HG02571 (cell line): ENCODE results near the gene CCIN.
"Not testable (repeated sequence)": the region's sequence is repeated elsewhere in the genome, so short reads cannot be mapped to it uniquely, and the experiment has no call there.

ENCODE experiments used
- ATAC-seq: cut with Tn5 transposase; IDR thresholded peaks from one replicate; pipeline ENCODE4 v1.9.1; 2021; ENCODE audit warnings: mild to moderate bottlenecking, moderate library complexity; ENCODE audit not compliant: unreplicated experiment

Gene CCIN

DNA sequence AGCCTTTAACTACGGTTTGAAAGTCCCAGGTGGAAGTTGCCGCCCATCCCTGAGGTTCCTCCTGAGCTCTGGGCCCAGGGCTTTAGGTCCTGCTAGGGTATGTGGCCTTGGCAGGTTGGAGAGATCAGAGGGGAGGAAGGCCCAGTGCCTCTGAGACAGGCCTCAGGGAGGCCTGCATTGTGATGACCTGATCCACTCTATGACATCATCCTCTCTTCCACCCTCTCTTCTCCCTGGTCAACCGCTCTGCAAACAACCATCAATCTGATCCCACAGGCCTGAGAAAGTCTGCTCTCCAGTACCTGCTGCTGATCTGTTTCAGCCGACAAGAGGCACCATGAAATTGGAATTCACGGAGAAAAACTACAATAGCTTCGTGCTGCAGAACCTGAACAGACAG lies at the start of gene CCIN:
CCIN (plus strand) TSS at position 223 of the 400 bp plus-strand sequence; CDS start at position 338, 115 bp downstream.
- no peak for ATAC-seq

DNA sequence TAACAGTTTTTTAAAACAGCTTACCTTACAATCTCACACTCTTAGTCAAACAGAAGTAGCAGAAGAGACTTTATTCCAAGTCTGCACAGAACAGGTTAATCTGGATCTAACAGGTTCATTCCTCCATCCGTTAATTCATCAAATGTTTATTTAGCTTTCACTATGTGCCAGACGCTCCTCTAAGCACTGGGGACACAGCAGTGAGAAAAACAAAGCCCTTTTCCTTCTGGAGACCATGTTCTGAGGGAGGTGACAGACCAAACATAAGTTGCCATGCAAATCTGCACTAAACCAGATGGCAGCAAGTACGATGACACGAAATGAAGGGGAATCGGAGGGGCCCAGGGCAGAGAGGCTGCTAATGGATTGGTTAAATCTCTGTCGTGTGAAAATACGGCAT lies 49.7 kb upstream of the CCIN start:
- no peak for ATAC-seq

- no peak for ATAC-seq
These were observed 48.5 kb upstream of the CCIN start for GRCh38 chr9:36120705-36121104.

DNA sequence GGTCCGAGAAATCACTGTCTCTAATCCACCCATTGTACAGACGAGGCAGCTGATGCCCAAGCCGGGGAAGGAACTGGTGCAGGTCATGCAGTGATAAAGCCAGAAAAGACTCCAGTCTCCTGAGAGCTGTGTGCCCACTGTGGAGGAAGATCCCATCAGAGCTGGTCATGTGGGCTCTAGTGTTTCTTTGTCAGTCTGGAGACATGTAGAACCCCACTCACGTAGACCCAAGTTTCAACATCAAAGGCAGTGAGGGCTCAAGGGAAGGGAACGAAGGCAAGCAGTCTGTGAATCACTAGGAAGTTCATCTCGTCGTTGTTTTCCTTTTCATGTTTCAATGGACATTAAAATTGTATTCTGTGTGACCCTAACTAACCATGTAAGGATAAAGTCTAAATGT lies 47.2 kb upstream of the CCIN start:
- ATAC-seq: no peak

DNA sequence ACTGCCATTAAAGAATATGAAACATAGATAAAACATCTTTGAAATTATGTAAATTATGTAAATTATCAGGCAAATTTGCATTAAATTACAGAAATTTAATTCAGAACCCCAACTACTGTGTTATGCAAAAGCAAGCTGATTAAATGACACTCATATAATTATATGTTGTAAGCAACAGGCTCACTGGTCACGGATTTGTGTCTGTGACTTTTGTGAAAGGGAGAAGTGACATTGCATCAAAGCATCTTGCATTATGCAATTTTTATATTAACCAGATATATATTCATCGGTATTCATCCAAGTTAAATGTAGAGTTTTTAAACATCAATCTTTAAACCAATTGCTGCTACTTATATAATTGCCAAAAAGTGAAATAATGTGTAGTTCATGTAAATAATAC lies 45.7 kb upstream of the CCIN start:
- no peak for ATAC-seq

DNA sequence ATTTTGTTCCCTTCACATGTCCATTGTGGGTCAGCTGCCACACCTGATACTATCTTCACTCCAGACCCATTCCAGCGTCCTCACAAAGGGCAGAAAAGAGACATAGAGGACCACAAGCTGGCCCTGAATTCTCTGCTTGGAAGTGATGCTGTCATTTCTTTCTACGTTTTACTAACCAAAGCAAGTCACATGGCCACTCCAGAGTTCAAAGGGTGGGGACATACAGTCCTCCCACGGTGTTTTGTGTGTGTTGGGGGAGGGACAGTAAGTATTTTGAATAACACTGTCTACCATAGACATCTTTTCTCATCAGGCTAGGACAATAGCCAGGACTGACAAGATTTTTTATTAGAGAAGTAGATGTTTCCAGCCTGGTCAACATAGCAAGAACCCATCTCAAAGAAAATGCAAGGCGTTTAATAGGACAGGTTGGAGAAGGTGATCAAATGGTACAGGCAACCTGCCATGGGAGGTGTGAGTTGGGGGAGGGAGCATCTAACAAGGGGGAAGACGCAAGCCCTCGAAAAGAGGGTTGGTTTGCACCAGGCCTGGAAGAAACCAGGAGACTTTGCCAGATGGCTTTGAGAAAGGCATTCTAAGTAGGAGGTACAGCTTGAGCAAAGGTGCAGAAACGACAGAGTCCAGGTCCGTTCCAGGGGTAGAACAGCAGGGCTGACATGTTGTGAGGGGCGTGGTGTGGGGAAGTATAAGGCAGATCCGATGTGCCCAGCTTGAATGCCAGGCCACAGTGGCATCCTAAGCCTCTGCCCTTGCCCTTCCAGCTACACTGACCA lies 43.9 kb upstream of the CCIN start:
- ATAC-seq: no peak

DNA sequence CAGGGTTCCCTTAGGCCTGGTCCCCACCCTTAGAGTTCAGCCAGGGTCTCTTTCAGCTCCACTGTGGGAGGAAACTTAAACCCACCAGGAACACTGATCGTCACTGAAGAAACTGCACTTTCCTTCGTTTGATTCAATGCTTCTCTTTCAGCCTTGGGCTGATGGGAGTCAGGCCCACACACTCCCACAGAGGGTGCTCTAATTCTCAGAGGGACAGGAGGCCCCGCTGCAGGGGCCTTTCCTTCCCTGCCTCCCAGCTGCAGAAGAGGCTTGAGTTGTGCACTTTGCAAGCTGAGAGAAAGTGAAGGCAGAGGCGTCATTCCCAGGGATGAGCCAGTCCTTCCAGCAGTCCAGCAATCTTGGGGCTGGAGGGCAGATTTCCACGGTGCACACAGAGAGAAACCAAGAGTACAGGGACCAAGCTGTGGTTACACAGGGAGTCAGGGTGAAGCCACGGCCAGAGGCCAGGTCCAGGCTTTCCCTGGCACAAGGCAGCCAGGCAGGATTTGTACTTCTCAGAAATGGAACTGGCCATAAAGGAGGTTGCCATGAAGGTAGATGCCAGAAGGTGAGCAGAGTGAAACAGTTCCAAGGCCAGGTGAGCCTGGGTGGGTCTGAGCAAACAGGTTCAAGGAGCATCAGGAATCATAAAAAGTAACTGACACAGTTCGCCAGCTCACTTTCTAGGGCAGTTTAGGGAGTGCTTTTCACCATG lies 43.0 kb upstream of the CCIN start:
- ATAC-seq: no peak

- ATAC-seq: no peak
These were observed 41.4 kb upstream of the CCIN start for GRCh38 chr9:36127652-36128244.

DNA sequence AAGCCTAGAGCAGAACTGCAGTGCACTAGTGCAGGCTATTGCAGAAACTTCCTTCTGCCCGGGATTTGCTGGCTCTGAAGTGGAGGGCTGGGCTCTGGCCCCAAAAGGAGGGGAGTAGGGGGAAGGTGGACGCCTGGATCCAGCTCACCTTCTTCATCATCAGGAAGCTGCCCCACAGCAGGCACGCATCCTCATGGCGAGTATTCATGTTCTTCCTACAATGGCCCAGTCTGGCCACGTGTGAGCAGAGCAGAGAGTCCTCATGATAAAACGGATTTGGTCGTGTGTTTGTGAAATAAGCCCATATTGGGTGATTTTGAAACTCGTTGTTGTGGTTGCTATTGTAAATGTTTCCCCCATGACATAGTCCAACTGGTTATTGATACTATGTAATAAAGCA lies 40.8 kb upstream of the CCIN start:
- no peak for ATAC-seq

DNA sequence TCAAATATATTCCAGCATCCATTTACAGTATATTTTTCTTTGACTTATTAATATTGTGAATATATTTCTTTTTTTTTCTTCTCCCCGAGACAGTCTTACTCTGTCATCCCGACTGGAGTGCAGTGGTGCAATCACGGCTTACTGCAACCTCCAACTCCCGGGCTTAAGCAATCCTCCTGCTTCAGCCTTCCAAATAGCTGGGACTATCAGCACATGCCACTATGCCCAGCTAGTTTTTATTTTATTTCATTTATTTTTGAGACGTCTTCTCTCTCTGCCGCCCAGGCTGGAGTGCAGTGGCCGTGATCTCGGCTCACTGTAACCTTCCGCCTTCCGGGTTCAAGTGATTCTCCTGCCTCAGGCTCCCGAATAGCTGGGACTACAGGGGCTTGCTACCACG lies 40.0 kb upstream of the CCIN start:
- no peak for ATAC-seq

DNA sequence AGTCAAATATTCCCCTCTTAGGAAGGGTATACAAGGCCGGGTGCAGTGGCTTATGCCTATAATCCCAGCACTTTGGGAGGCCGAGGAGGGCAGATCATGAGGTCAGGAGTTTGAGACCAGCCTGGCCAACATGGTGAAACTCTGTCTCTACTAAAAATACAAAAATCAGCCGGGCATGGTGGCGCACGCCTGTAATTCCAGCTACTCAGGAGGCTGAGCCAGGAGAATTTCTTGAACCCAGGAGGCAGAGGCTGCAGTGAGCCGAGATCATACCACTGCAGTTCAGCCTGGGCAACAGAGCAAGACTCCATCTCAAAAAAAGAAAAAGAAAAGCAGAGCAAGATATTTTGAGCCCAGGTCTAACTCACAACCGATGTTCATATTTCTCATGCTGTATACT lies 37.5 kb upstream of the CCIN start:
- ATAC-seq: not testable (repeated sequence)

GRCh38 chr9:36132086-36132485 lies 37.1 kb upstream of the CCIN start:
- ATAC-seq: no peak

DNA sequence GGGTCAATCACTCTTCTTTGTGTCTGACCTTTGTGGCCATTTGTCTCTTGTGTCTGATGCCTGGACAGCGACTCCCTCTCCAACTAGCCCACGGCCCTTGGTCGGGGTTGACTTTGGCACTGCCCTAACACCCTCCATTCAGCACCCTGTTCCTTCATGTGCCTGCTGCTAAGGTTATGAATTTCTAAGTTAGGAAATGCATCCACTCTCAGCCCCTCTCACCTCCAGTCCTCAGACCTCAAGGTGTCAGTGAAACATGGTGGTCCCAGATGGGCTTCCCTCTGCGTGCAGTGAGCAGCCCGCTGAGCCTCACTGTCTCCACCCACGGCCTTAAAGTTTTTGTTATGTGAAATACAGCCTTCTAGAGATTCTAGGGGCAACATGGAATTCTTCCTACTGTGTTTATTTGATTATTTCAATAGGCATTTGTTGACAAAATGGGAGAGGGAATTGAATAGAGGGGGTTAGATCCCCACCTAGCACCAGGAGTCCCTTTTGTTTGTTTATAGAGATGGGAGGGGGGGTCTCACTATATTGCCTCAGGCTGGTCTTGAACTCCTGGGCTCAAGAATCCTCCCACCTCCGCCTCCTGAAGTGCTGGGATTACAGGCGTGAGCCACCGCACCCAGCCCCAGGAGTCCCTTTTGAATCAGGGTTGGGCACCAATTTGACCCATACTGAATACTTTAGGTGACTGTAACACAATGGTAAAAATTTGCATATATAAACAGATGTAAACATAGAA lies 34.3 kb upstream of the CCIN start:
- no peak for ATAC-seq

- no peak for ATAC-seq
These were observed 33.4 kb upstream of the CCIN start for GRCh38 chr9:36135741-36136271.

GRCh38 chr9:36136272-36136893 lies 32.8 kb upstream of the CCIN start, which contains the start of gene GLIPR2:
Gene GLIPR2 (plus strand): TSS chr9:36136733. CDS start chr9:36136779, 46 bp downstream.
- peak; percentile 94 for ATAC-seq

- ATAC-seq: peak; percentile 16
These were observed 32.2 kb upstream of the CCIN start for GRCh38 chr9:36136894-36137391.

DNA sequence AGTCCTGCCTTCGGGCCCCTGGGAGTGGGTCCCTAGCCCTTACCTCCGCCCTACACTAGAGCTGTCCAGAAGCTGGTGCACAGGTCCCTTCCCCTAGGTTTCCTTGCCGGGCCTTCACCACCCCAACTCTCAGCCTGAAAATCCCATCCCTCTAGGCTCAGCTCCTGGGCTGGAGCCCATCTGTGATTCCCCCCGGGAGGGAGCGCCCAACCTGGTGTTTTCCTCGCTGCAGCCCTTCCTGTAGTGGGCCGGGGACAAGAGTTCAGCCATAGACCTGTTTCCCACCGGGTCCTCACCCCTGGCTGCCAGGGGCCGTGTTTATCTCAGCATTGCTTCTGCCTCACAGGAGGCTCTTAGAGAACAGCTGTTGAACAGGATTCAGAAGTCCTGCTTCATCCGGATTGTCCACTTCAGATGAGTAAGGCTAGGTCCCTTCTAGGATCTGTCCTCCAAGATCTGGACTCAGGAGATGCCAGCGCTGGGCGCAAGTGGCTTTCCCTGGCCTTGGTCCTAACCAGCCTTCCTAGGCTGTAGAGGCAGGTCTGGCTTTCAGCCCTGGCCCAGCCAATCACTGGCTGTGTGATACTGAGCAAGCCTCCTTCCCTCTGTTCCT lies 31.7 kb upstream of the CCIN start:
- ATAC-seq: no peak

GRCh38 chr9:36138496-36138895 lies 30.7 kb upstream of the CCIN start:
- no peak for ATAC-seq

DNA sequence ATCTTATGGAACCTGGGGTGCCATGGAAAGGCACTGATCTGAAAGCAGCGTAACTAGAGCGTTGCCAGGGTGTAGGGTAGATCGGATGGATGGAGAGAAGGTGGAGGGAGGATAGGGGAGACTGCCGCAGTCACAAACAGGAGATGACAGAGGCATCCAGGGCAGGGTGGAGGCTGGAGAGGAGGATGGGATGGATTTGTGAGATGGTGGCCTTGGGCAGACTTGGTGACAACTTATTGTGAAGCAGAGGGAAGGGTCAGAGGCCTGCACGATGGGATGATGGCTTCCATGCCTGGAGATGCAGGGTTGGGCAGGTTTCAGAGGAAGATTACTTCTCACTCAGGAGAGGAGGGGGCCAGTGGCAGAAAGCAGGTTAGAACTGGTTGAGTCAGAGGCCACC lies 30.3 kb upstream of the CCIN start:
- ATAC-seq: no peak
